NCI-H2107 (cell line): ENCODE data around the gene ROBO3.

Experiments
- DNase-seq: peaks from one replicate; lab custom pipeline; 2025; lab: John Stamatoyannopoulos, UW

The ROBO3 gene

DNA sequence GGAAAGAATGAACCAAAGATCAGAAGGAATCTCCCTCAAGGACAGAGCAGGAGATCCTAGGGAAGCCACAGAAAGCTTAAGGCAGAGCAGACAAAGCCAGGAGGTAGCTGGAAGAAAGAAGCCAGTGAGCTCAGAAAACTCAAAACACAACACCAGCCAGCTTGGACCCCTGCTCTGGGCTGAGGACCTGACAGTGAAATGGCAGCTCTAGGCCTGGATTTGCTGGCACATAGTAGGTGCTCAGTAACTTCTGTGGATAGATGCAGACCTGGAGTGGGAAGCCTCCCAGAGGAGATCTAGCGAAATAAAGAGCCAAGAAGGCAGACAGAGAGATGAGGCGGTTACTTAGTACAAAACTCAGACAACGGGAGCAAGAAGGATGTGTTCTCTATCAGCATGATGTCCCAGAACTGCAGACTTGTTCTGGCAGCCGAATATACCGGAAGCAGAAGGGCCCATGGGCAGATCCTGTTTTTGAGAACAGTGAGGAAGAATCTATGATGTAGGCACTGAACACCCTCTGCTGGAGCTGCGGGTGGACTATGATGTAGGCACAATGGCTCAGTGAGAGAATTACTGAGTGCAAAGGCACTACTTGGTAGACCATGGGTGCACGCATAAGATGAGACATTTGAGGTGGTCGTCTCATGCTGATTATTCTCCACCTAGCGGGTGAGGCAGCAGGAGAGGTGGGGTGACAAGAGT, 27.7 kb downstream of the ROBO3 start:
- DNase-seq, result no peak

DNA sequence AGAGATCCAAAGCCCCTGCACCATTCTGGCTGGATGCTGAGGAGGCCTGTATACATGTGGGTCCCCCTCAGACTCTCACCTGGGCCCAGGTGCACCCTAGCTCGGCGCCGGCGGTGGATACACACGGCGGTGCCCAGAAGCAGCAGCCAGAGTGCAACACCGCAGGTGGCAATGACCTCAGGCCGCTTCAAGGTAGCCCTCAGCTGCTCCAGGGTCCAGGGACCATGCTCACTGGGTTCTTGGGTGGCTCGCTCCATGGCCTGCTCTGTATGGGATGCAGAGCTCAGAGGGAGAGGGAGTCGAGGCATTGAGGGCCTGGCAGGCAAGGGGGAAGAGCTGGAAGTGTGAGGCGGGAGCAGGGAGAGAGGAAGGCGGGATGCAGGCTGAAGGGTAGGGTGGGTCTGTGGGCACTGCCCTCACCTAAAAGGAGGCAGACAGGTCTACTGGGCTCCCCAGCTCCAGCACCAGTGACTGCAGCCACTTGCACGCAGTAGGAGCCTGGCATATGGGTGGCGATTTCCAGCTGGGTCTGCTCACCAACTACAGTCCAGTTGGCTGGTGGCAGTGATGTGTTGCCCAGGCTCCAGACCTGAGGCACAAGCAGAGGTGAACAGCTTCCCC, 28.7 kb downstream of the ROBO3 start:
- no peak for DNase-seq

DNA sequence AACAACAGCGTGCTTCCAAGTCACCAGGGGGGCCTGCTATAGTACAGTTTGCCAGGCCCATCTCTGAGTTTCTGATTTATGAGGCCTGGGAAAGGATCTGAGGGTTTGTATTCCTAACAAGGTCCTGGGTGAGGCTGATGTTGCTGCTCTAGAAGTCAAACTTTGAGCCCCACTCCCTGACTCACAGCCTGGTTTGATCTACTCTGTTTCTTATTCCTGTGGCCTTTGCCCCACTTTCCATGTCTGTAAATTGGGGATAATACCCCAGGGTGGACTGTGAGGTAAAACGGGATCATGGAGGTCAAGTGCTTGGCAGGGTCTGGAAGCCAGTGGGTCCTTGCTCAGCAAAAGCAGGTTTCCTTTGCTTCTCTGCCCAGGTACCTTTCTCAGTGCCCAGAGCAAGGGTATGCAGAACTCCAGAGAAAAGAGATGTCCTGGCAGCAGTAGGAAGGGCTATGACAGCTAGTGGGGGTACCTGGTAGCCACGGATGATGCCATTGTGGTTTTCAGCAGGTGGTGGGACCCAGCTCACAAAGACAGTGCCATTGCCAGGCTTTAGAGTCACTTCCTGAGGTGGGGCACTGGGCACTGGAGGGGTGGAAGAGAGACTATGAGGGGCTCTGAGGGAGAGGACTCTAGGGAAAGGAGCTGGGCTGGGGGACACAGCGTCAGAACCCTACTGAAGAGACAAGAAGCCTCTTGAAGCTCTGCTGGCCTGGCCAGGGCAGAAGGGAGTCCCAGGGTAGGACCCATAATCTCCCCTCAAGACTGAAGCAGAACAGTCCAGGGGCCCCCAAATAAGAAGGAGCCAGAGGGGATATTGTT, 29.6 kb downstream of the ROBO3 start:
- DNase-seq, result no peak

DNA sequence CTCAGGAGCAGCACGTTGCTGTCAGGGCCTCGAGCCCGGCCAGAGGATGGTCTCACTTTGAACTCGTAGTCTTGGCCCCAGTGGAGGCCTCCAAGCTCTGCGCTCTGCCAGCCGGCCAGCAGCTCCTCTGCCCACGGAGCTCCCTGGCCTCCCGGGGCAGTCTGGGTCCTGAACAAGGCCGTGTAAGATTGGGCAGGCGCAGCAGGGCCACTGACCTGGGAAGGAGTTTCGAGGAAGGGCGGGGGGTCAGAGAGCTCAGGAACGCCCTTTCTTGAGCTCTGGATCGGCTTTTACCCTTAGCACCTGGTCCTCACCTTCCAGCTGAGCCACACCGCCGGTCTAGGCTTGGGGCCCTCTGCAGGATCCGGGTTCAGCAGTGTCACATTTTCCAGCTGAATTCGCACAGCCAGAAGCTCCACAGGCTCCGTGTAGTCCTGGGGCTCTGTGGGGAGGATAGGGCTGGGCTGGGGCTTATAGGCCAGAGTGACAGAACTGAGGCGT, 30.3 kb downstream of the ROBO3 start:
- no peak for DNase-seq

DNA sequence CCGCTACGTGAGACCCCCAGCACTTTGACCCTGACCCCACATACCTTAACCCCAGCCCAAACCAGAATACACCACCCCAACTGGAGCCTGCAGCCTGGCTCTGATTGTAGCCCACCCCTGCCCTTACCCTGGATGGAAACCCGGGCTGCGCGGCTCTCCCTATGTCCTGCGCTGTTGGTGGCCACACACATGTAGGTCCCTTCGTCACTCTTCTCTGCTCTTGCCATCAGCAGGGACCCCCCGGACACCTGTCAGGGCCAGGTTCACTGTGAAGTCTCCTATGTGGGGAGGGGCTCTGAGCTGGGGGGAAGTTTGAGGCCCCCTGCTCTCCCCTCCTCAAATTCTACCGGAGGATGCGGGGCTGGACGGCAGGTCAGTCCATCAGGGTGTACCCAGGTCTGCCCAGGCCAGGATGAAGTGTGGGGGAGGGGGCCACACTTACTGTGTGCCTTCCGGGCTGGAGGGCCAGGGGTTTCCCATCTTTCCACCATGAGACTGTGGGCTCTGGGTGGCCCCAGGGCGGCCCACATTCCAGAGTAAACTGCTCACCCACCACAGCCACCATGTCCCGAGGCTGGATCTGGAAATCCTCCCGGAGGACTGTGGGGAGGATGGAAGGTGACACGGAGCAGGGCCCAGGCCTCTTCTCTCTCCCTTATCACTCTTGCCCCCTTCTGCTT, 31.0 kb downstream of the ROBO3 start:
- no peak for DNase-seq

DNA sequence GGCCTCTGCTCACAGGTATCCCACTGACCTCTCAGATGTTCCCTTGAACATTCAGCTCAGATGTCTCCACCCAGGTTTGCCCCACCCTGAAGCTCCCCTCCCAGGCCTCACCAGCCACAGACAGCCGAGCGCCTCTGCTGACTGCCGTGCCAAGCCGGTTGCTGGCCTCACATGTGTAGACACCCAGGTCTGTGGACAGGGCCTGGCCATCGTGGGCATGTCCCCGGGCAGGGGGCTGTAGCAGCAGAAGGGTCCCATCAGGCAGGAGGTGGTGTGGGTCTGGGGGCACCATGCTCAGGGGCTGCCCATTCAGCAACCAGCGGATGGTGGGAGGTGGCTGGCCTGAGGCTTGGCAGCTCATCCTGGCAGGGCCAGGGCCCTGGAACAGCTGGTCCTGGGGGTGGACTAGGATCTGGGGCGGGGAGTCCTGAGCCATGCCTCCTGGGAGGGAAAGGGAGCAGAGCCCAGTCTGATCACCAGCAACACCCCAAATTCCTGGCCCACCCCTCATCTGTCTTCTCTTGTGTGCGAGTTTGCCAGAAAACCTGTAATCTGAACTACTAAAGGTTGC, 31.7 kb downstream of the ROBO3 start:
- DNase-seq, result no peak

DNA sequence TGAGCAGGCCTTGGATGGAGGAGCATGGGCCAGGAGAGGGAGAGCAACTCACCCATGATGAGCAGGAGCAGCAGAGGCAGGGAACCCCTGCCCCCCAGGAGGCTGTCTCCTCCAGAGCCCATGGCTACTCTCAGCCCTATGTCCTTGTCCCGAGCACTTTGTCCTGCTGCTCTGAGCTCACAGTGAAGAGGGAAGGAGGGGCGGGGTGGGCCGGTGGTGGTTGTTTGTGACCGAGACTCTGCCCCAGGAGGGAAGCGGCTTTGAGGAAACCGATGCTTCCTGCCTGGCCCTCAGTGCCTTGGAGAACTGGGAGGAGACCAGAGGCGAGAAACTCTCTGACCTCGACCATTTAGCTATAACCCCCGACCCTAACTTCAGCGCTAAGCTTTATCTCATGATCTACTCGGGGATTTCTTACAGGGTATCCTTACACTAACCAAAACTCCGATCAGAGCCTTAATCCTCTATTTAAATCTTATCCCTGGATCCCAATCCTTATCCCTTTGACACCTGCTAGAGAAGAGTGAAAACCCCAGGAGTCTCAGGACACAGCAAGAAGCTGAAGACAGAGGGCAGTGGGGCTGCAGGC, 32.5 kb downstream of the ROBO3 start, which contains the start of gene ROBO4:
TSS of gene ROBO4 (minus strand) at position 192 of the 589 bp plus-strand sequence. CDS start at position 122, 70 bp downstream.
- no peak for DNase-seq

DNA sequence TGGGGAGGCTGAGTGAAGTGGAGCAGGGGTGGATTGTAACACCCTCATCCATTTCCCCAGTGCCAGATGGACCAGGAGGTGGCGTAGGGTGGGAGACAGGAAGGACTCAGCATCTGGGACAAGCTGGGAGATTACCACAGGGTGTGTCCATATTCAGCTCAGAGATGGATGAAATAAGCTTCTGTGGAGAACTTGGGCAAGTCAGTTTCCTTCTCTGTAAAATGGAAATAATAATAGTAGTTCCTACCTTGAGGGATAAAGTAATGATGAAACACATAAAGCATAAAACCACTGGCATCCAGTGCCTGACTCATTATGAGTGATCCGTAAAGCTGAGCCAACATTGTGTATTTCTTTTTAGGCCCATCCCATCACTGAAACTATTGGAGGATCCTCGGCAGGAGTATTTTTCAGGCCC, 33.0 kb downstream of the ROBO3 start:
- no peak for DNase-seq

DNA sequence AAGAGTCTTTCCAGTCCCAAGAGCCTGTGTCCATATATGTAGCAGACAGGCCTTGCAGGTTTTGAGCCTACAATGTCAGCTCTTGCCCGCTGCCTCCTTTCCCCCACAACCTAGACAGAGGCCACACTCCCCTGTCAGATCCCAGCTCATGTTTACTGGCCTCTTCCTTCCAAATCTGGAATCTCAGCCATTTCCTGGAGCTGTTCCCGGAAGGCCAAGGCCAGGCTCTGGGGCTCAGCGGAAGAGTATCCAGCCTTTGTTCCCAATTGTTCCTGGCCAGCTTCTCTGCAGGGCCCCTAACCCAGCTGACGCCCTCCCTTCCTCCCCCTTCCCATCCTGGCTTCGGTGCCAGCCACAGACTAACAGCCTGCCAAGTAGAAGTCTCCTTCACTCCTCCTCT, 33.5 kb downstream of the ROBO3 start:
- no peak for DNase-seq

DNA sequence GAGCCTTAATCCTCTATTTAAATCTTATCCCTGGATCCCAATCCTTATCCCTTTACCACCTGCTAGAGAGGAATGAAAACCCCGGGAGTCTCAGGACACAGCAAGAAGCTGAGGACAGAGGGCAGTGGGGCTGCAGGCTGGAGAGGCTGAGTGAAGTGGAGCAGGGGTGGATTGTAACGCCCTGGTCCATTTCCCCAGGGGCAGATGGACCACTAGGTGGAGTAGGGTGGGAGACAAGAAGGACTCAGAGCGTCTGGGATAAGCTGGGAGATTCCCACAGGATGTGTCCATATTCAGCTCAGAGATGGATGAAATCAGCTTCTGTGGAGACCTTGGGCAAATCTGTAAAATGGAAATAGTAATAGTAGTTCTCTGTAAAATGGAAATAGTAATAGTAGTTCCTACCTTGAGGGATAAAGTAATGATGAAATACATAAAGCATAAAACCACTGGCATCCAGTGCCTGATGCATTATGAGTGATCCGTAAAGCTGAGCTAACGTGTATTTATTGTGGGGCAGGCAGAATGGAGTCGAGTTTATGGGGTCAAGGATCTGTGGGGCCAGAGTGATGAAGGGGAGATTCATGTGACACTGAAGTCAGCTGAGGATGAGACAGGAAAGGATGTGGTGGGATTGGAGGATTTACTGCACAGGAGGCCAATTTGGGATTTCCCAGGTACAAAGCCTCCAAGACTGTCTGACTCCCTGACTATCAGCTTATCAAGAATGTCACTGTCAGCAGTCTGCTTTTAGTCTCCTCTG, 34.3 kb downstream of the ROBO3 start:
- no peak for DNase-seq

DNA sequence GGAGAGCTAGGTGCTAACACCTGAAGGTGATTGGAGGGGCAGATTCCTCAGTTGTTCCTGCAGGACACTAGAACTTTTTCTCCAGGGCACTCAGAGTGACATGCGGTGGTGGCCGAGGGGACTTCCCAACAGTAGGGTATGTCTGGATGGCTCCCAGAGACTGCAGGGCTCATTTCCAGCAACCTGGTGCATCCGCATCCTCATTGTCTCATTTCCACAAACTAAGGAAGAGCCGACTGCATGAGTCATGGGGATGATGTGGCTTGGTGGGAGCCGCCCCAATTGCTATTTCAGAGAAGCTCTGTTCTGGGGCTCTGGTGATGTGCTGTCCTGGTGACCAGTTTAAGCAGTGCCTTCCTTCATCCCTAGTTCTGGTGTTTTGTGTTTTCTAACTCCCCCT, 35.2 kb downstream of the ROBO3 start:
- no peak for DNase-seq

DNA sequence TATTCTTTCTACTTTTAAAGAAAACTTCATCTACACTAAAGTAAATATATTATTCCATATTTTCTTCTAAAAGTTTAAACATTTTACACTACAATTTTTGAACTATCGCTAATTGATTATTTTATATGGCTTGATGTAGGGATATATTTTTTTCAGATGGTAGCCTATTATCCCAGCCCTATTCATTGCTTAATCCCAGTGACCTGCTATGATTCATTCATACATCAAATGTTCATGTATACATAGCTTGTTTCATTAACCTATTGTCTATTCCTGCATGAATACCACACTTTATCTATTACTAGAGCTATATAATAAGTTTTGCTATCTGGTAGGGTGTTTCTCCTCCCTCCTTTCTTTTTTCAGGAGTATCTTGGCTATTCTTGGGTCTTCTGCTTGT, 37.4 kb downstream of the ROBO3 start:
- no peak for DNase-seq

DNA sequence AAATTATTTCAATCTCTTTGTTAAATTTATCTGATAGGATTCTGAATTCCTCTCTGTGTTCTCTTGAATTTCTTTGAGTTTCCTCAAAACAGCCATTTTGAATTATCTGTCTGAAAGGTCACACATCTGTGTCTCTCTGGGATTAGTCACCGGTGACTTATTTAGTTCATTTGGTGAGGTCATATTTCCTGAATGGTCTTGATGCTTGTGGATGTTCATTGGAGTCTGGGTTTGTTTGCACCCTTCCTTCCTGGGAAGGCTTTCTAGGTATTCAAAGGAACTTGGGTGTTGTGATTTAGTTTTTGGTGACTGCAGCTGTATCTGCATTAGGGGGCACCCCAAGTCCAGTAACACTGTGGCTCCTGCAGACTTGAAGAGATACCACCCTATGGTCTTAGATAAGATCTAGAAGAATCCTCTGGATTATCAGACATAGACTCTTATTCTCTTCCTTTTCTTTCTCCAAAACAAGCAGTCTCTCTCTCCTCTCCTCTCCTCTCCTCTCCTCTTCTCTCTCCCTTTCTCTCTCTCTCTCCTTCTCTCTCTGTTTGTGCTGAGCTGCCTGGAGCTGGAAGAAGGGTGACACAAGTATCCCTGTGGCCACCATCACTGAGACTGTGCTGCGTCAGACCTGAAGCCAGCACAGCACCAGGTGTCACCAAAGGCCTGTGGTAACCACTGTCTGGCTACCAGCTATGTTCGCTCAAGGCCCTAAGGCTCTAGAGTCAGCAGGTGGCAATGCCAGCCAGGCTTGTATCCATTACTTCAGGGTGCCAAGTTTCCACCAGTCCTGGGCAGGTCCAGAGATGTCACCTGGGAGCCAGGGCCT, 50.5 kb downstream of the ROBO3 start:
- DNase-seq, result no peak

DNA sequence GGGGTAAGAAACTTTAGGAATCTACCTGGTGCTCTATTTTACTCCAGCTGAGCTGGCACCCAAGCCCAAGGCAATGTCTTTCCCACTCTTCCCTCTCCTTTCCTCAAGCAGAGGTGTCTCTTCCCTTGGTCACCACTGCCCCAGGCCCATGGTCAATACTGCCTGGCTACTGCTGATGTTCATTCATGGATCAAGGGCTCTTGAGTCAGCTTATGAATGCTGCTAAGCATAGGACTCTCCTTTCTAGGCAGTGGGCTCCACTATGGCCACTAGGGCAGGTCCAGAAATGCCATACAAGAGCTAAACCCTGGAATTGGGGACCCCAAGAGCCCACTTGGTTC, 51.1 kb downstream of the ROBO3 start:
- no peak for DNase-seq

DNA sequence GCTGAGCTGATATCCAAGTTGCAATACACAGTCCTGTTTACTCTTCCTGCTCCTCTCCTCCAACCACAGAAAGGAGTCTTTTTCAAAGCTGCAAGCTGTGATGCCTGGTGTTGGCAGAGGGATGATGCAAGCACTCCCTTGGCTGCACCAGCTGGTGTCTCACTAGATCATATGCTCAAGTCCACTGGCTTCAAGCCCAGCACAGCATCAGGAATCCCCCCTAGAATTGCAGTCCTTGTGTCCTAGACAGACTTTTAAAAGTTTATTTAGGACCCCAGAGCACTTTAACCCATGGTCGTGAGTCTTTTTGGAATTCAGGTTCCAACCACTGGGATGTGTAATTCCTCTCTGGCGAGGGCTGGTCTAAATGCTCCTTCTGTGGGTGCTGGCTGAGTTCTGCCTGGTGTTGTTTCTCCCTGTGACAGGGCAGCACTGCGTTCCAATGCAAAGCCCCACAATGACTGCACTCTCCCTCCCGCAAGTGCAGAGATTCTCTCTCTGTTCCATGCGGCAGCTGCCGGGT, 51.9 kb downstream of the ROBO3 start:
- DNase-seq, result no peak

DNA sequence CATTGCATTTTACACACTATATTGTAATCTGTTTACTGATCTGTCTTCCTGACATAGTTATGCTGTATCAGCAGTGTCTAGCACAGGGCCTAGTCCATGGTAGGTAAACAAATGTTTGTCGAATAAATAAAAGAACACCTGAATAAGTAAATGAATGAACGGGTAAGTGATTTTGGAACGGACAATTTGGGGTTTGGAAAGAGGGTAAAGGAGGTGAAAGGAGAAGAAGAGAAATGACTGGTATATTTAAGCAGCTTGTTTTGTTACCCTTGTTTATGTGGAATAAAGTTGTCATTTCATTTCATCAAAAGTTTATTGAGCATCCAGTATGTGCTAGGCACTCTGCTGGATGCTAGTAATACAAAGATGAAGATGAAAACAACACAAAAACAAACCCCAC, 53.7 kb downstream of the ROBO3 start, which contains the start of gene HEPN1:
TSS of gene HEPN1 (plus strand) at position 301 of the 400 bp plus-strand sequence.
- DNase-seq, result no peak

DNA sequence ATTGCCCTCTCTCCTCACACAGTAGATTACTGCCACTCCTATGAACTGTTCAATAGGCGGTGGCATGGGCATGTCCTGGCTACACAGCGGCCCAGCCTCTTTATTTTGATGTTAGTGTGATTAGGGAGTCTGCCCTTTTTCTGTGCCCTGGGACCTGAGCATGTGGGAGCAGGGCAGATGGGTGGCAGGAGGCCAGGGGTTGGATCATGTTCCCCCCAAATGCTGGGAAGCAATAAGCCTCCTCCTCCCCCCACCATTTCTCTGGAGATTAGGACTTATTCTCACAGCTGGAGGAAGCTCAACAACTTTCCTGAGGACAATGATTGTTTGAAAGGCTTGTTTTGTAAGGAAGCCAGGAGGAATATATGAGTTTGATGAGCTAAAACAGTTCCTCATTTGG, 54.7 kb downstream of the ROBO3 start:
- no peak for DNase-seq

DNA sequence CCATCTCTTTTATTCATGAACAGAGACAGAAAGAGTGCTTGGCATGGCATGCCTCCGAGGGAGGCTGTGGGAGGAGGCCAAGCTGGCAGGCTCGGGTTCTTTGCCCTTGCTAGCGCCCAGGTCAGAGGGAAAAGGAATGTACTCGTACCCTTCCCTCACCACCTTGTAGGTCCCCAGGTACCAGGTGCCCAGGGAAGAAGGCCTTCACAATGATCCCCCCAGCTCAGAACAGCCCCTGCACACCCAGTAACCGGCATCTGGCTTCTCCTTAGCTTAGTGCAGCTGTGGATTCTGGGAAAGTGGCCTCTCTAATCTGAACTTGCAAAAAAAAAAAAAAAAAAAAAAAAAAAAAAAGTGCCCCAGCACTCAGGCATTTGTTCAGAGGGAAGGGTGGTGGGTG, 55.1 kb downstream of the ROBO3 start:
- no peak for DNase-seq

DNA sequence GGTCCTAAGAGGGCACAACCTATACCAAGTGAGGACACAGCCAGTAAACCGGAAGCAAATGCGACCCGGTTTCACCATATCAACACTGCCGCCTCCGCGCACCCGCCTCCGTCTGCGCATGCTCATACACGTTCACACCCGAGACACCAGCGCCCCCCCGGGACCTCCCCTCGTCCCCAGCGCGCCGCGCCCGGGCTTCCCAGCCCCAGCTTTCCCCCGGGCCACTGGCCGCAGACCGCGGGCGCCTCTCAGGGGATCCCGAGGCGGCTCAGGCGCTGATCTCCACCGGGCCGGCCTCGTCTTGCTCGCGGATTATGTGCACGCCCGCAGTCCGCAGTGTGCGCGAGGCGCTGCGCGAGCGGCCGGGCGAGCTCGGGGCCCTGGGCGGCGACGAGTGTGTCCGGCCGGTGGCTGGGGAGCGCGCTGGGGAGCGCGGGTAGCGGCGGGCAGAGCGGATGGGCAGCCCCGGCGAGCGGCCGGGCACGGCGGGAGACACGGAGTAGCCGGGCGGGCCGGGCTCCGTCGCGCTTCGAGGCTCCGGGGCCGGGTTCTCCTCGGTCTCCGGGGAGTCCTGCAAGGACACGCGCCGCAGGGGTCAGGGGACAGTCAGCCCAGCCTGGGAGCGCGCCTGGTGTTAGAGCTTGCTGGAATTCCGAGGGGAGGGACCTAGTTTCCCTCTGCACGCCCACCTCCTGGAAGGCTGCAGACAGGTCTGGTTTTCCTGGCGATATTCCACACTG, 55.8 kb downstream of the ROBO3 start:
- no peak for DNase-seq
